ENCODE results near the gene ZNF385C.
A peak's percentile ranks its signal among the peaks of the same experiment; 100 is the strongest.

The ZNF385C gene

DNA sequence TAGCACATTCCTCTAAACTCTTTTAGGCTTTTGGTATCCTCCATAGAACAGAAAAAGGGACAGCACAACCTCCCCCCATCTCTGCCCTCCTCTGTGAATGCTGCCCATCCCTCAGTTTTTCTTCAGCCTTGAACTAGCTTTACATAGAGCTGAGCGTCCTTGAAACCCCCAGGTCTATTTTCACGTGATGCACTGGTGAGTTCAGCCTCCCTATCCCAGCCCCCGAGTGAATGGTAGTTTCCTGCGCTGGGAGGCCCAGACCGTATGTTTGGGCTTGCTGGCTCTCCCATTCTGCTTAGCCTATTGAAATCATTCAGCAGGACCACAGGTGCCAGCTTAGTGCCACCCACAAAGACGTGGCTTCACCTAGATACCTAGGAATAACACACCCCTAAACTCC is 22.5 kb downstream of the ZNF385C start:
- no peak for DNase-seq

- DNase-seq, result no peak
Observed at GRCh38 chr17:42072323-42073187, 25.7 kb downstream of the ZNF385C start.

DNA sequence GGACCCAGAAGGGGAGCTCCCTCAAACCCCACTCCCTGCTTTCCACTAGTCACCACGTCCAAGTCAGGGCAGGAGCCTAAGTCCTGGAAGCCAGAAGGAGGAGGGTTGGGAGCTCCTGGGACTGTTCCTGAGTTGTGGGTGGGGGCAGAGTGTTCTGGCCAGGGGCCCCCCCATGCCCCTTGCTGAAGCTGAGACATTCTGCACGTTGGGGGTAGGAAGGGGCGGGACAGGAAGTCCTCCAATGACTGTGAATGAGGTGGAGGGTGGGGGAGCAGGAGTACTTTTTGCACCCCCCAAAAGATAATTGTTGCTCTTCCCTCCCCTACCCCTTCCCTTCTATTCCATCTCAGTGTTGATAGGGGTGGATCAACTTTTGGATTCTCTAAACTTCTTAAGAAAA is 26.5 kb downstream of the ZNF385C start:
- DNase-seq, result no peak

GRCh38 chr17:42068979-42069378 is 29.3 kb downstream of the ZNF385C start:
- DNase-seq, result no peak

DNA sequence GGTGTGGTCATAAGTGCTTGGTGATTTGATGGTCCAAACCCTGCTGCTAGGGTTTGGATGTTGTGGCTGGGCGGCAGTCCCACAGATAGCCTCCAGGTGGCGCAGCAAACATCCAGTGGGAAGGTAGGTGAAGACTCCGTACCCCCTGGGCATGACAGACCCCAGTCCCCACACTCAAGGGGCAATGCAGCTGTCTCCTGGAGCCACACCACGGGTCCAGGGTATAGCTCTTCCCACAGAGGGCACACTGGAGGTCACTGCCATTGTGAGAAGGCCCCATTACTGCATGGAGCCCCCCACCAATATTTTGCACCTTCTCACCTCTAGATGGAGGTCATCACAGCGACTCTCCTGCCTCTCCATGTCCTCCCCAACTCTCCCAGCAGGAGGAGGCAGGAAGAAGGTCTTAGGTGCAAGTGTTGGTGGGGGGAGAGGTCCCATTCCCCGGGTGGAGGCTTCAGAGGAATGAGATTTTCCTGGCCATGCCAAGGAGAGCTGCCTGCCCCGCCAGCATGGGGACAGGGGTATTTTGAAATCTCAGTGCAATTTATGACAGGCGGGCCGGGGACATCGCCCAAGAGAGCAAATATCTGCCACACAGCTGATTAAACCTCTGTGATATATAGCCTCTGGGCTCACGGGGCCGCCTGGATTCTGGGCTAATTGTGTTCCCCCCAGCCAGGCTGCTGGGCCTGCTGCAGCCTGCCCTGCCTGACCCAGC is 30.7 kb downstream of the ZNF385C start:
- DNase-seq, result peak; percentile 31

GRCh38 chr17:42065201-42065600 is 33.1 kb downstream of the ZNF385C start:
- no peak for DNase-seq

DNA sequence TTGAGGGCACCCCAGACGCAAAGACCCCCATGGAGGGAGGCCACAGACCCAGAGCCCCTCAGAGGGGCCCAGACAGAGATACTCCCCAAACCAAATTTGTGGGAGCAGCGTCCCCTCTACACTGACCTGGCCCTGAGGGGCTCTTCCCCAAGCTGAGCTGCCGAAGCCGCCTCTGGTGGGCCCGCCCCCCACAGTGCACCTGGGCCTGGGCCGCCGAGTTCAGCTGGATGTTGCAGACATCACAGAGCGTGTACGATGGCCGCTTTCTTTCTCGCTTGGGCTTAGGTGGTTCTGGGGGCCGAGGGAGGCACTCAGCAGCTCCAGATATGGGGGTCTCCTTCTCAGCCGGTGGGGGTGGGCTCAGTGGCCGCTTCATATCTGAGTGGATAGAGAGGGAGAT is 35.6 kb downstream of the ZNF385C start:
- DNase-seq, result no peak

GRCh38 chr17:42061646-42062487 is 36.4 kb downstream of the ZNF385C start:
- DNase-seq, result no peak

DNA sequence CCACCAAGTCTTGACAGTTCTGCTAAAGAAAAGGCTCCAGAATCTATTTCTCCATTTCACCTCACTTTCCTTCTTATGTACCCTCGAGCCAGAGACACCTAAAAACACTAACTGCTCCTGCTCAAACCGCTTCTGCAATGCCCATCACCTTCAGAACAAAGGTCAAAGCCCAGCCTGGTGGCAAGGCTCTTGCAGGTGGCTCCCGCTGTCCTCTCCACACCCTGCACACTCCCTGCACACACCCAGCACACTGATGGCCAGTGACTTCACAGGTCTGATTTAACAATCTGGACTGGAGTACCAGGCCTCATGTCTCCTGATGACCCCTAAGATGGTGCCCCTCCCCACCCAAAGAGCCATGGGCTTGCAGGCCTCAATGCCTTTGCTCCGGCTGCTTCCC is 38.0 kb downstream of the ZNF385C start:
- no peak for DNase-seq

DNA sequence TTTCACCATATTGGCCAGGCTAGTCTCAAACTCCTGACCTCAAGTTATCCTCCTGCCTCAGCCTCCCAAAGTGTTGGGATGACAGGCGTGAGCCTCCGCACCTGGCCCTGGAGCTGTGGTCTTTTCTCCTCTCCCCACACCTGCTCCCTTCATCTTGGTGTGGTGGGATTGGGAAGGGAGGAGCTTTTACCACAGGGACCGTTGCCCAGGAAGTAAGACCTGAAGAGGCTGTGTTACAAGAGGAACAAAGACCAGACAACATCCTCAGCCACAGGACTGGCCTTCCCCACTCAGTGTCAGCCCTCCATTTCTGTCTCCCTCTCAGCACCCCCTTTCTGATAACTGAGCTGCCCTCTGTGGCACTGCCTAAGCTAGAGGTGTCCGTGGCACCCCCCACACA is 38.5 kb downstream of the ZNF385C start:
- DNase-seq, result no peak

DNA sequence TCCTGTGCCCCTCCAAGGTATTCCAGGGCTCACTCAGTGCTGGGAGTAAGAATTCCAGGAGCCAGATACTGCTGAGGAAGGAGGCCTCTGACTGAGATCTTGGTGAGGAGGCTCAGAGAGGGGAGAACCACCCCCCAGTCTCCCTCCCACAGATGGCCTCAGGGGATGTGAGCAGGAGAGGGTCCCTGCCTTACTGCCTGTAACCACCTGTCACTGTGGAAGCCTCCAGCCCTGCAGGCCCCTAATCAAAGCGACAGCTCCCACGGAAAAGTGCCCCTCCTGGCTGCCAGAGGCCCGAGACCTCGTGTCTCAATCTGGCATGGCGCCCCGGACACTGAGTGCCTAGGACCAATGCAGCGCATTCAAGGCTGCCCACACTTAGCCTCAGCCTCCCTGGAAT is 40.2 kb downstream of the ZNF385C start:
- no peak for DNase-seq

DNA sequence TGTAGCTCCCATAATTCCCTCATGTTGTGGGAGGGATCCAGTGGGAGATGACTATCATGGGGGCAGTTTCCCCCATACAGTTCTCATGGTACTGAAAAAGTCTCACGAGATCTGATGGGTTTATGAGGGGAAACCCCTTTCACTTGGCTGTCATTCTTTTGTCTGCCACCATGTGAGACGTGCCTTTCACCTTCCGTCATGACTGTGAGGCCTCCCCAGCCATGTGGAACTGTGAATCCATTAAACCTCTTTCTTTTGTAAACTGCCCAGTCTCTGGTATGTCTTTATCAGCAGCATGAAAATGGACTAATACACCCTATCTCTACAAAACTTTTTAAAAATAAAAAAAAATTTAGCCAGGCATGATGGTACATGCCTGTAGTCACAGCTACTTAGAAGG is 41.6 kb downstream of the ZNF385C start:
- no peak for DNase-seq

DNA sequence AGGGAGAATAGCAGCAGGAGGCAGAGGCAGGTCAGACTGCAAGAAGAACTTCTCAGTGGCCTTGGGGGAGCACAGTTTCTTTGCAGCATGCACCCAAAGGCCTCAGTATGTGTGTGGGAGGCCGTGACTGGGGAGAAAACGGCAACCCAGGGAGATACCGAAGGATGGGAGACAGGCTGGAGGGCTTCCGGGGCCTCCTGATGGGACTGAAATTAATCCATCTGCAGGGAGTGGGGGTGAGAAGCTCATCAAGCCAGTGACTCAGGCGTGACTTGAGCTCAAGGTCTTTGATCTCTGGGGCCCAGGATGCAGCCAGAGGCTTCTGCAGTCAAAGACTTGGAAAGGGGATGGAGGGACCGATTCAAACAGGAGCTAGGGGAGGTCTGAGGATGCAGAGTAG is 42.8 kb downstream of the ZNF385C start:
- DNase-seq, result no peak

GRCh38 chr17:42055027-42055426 is 43.2 kb downstream of the ZNF385C start:
- DNase-seq, result no peak

- DNase-seq, result no peak
Observed at GRCh38 chr17:42053731-42054500, 44.4 kb downstream of the ZNF385C start.

- no peak for DNase-seq
Observed at GRCh38 chr17:42052346-42052877, 45.9 kb downstream of the ZNF385C start.

GRCh38 chr17:42051645-42052044 is 46.6 kb downstream of the ZNF385C start:
- no peak for DNase-seq

- DNase-seq, result no peak
Observed at GRCh38 chr17:42051013-42051400, 47.3 kb downstream of the ZNF385C start.

- peak; percentile 19 for DNase-seq
Observed at GRCh38 chr17:42050393-42051012, 47.8 kb downstream of the ZNF385C start, which contains the start of gene C17orf113. C17orf113 (minus strand) TSS chr17:42050601; CDS start chr17:42043376, 7,225 bp downstream.

DNA sequence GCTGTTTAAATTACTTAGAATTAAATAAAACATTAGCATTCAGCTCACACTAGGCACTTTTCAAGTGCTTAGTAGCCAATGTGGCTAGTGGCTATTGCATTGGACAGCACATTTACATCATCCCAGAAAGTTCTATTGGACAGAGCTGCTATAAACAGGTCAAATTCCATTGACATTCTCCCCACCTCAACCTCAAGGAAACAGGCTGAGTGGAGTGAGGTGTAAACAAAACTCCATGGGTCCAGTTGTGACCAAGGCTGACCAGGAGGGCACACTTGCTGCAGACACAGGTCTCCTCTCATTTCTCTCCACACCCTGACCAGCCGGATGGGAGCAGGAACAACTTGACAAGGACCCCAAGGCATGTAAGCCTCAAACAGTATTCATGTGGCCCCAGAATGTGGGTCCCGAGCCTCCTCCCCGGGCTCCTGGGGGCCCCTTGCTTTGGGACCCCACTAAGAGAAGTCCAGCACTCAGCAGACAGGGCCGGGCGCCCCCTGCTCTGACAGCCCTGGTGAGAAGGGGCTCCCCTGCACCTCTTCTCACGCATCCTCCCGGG is 48.4 kb downstream of the ZNF385C start:
- no peak for DNase-seq

GRCh38 chr17:42047343-42047742 is 50.9 kb downstream of the ZNF385C start:
- no peak for DNase-seq
